ENCODE measurements around the gene YJEFN3. TPM values are rescaled to one million over a fixed set of nuclear protein-coding genes. Genes with fewer than 3 reads are reported as not detected.

The YJEFN3 gene
- total and polyA plus RNA-seq, 2 of the 8 experiments (the other 6 are each of a cell fraction or from before 2014, with no cell fraction given) = 5.7 to 9.4 TPM

DNA sequence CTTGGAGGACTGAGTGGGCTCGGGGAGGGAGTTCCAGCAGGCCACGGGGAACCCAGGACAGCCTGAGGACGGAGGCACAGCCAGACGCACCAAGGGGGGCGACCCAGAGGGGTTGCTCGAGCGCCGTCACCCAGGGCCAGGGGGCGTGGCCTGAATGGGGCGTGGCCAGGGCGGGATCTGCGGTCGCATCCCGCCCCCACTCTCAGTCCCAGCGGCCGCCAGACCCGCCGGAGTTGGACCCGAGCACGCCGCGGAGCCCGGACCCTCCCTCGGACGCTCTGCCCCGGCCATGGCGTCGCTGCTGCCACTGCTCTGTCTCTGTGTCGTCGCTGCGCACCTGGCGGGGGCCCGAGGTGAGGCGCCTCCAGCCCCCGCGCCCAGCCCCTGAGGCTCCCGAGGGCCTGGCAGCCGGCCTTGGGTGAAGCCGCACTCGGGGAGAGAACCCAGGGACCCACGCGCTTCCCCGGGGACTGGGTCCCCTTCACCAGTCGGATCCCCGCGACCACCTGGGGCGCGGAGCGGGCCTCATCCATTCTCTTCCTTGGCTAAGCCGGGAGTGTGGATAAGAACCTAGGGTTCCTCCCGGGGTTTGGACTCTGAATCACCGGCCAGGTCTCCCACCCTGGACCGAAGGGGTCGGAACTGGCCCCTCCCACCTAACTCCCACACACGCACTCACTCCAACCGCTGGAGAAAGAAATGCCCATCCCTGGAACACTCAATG, 9.5 kb downstream of the YJEFN3 start, which contains the start of gene CILP2 (continued):
- peak; percentile 73 for TF ChIP-seq TAF7 (optimal IDR thresholded peaks at IDR 0.05; ENCODE audit: borderline replicate concordance, low read depth, low read length)
- TF ChIP-seq, protein P1, sequence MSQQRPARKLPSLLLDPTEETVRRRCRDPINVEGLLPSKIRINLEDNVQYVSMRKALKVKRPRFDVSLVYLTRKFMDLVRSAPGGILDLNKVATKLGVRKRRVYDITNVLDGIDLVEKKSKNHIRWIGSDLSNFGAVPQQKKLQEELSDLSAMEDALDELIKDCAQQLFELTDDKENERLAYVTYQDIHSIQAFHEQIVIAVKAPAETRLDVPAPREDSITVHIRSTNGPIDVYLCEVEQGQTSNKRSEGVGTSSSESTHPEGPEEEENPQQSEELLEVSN (IDR thresholded peaks at IDR 0.05) = no peak

Measured in H1 (cell line).